AG04449 (cell line): Measurements from ENCODE around the gene CHI3L2.

Experiments
- CTCF ChIA-PET: fragments of 350-600 bp; formaldehyde crosslinking; extraction: SDS; loops from one replicate; lab custom pipeline; 2021; ENCODE audit warnings: antibody characterized with exemption; lab: Yijun Ruan, JAX
- POLR2A ChIA-PET: fragments of 400-600, 350-600 bp; formaldehyde crosslinking; extraction: SDS; loops from one replicate; lab custom pipeline; 2020; ENCODE audit warnings: antibody characterized with exemption, inconsistent platforms; lab: Yijun Ruan, JAX
- DNase-seq: peaks from one replicate; pipeline ENCODE4 v3.0.0-alpha.2; 2010; ENCODE audit warnings: low read depth, low spot score
- H3K4me3 ChIP-seq: 2 replicates; pipeline ENCODE4 v1.5.1; 2011; ENCODE audit warnings: low read depth, mild to moderate bottlenecking, control low read depth, low read length
- TF ChIP-seq, protein P1 (sequence below): IDR thresholded peaks from one replicate; pipeline ENCODE4 v1.5.1; 2011; ENCODE audit warnings: mild to moderate bottlenecking, moderate library complexity, low read length, control low read depth, inconsistent platforms; ENCODE audit not compliant: insufficient read depth; ENCODE audit errors: missing control alignments

The CHI3L2 gene

DNA sequence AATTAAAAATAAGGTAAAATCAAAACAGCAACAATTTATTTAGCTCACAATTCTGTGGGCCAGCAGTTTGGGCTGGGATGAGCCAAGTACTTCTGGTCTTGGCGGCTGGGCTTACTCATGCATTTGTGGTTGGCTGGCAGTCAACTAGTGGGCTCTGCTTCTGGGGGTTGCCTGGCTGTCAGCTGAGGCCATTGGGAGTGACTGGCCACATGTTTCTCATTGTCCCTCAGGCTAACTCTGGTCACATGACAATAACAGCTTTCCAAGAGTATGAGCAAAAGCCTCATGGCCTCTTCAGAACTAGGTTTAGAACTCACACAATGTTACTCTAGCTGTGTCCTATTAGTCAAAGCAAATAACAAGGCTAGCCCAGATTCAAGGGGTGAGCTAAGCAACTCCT is 47.6 kb downstream of the CHI3L2 start:
- no peak overlapping the region for H3K4me3 ChIP-seq
- no peak for DNase-seq
- POLR2A ChIA-PET = no interaction called here
- TF ChIP-seq, protein P1, sequence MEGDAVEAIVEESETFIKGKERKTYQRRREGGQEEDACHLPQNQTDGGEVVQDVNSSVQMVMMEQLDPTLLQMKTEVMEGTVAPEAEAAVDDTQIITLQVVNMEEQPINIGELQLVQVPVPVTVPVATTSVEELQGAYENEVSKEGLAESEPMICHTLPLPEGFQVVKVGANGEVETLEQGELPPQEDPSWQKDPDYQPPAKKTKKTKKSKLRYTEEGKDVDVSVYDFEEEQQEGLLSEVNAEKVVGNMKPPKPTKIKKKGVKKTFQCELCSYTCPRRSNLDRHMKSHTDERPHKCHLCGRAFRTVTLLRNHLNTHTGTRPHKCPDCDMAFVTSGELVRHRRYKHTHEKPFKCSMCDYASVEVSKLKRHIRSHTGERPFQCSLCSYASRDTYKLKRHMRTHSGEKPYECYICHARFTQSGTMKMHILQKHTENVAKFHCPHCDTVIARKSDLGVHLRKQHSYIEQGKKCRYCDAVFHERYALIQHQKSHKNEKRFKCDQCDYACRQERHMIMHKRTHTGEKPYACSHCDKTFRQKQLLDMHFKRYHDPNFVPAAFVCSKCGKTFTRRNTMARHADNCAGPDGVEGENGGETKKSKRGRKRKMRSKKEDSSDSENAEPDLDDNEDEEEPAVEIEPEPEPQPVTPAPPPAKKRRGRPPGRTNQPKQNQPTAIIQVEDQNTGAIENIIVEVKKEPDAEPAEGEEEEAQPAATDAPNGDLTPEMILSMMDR = no peak
- CTCF ChIA-PET = interaction anchor here (0.9 kb wide), 1 partner anchor 52 kb away, joined by 3 read pairs; no protein-coding TSS in a partner anchor

DNA sequence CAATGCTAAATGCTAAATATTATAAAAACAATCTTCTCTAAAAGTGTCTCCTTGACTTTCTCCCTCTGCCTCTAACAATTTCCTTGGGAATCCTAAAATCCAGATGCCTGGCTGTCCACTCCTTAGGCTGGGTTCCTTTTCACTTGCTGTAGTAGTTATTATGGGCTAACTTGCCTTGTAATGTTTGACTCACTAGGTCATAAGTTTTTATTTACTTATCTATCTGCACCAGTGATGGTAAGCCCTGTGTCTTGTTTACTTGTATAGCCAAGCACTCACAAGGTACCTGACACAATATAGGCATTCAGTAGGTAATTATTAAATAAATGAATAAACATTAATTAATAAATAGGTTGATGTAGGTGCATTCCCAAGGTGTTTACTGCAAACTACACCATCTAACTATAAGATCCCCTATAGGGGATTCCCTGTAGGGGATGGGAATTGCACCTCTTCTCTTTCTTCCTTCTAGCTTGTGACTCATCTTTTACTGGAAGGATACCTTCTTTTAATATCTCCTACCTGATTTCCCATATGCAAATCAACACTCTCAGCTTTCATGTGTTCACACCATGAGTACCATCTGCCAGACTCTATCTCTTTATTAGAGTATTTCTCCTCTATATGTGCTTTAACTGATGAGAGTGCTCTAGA is 48.4 kb downstream of the CHI3L2 start:
- DNase-seq = no peak
- POLR2A ChIA-PET = no interaction called here
- no peak overlapping the region for H3K4me3 ChIP-seq
- TF ChIP-seq, protein P1 = no peak
- CTCF ChIA-PET = no interaction called here

DNA sequence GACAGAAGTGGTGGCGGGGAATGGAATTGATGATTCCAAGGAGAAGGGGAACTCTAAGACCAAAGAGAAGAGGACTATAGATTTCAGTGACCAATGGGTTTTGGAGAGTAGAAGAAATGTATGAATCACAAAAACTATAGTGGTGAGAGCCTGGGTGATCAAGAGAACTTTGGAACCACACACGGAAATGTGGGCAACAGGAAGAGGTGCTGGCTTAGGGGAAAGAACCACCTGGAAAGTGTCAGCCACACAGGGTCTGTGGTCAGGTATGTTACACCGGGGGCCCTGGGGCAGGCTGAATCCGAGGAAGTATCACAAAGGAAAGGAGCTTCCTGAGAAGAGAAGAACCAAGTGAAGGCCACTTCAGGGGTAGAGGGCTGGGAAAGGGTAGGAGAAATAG is 51.6 kb downstream of the CHI3L2 start:
- CTCF ChIA-PET = no interaction called here
- TF ChIP-seq, protein P1 = no peak
- H3K4me3 ChIP-seq = no peak overlapping the region
- POLR2A ChIA-PET = interaction anchor here (0.7 kb wide), 1 partner anchor 33 kb away, joined by 3 read pairs; no protein-coding TSS in a partner anchor
- no peak for DNase-seq

DNA sequence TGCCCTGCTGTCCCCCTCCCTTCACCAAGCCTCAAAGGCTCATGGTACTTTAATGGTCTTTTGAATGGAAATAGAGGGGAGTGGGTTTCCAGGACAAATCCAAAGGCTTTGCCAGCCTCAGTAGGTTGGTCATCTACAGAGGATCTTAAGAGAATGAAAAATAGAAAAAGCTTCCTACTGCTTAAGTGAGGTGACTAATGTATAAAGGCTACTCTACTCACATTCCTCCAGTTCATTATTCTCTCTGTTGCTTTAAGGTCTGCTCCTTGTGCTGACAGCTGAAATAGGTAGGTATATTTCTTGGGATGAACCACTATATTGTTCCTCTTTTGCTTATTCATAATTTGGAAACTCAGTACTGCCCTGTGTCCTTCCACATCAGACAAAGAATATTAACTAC is 52.8 kb downstream of the CHI3L2 start:
- H3K4me3 ChIP-seq = no peak overlapping the region
- ChIA-PET CTCF (interaction anchor here (1.1 kb wide), 1 partner anchor 57 kb away, joined by 5 read pairs; no protein-coding TSS in a partner anchor), POLR2A (no interaction called here)
- no peak for DNase-seq
- TF ChIP-seq, protein P1 = no peak

DNA sequence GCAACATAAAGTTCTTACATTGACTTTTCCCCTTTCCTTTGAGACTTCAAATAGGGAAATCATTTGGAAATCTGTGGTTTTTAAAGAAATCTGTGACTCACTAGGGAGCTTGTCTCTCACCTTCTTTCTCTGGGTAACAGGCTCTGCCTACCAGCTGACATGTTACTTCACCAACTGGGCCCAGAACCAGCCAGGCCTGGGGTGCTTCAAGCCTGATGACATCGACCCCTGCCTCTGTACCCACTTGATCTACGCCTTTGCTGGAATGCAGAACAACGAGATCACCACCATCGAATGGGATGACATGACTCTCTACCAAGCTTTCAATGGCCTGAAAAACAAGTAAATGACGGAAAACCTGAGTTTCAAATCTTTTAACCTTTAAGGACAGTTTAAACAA is 53.9 kb downstream of the CHI3L2 start:
- POLR2A ChIA-PET = no interaction called here
- no peak overlapping the region for H3K4me3 ChIP-seq
- CTCF ChIA-PET = no interaction called here
- no peak for DNase-seq
- TF ChIP-seq, protein P1 = no peak

DNA sequence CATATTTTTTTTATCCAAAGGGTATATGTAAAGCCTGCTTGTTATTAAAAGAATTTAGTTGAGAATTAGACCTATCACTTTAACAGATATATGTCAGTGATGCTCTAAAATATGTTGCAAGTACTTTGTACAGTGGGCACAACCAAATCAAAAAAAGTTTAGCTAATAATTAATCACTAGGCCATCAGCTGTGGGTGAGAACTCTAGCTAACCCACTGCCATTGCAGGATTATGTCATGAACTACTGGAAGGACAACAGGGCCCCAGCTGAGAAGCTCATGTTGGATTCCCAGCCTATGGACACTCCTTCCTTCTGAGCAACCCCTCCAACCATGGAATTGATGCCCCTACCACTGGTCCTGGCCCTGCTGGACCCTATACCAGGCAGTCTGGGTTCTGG is 56.3 kb downstream of the CHI3L2 start:
- CTCF ChIA-PET = no interaction called here
- TF ChIP-seq, protein P1 = no peak

More for the DNA sequence above, 56.3 kb downstream of the CHI3L2 start:
- no peak overlapping the region for H3K4me3 ChIP-seq
- POLR2A ChIA-PET = no interaction called here
- DNase-seq = no peak
